Gastroesophageal sphincter (tissue), 3 donors: ENCODE data around the gene PARP12.

Experiments
- CTCF ChIP-seq, 4 experiments: fragments of 200-600 bp in 2 of 4; fragments of 450-650 bp in 2 of 4; sonication (generic) in 1 of 4; IDR thresholded peaks; one replicate each; pipeline ENCODE4 v1.5.1; 2017 to 2019; ENCODE audit warnings: antibody characterized with exemption in 4 of 4, mild to moderate bottlenecking in 2 of 4, moderate library complexity in 2 of 4
- POLR2A ChIP-seq, 2 donors: fragments of 450-650 bp; IDR thresholded peaks; one replicate each; pipeline ENCODE4 v1.6.1; 2017; ENCODE audit warnings: antibody characterized with exemption in 2 of 2, mild to moderate bottlenecking in 2 of 2, moderate library complexity in 1 of 2

GRCh38 chr7:140049339-140050024, 13.3 kb downstream of the PARP12 start:
- TF ChIP-seq CTCF (IDR thresholded peaks at IDR 0.05): no peak
- no peak for TF ChIP-seq POLR2A (IDR thresholded peaks at IDR 0.05)
